ENCODE measurements around the gene CEP20.

CEP20 gene

GRCh38 chr16:15827709-15828343 lies 60.6 kb downstream of the CEP20 start:
- no peak for DNase-seq

DNA sequence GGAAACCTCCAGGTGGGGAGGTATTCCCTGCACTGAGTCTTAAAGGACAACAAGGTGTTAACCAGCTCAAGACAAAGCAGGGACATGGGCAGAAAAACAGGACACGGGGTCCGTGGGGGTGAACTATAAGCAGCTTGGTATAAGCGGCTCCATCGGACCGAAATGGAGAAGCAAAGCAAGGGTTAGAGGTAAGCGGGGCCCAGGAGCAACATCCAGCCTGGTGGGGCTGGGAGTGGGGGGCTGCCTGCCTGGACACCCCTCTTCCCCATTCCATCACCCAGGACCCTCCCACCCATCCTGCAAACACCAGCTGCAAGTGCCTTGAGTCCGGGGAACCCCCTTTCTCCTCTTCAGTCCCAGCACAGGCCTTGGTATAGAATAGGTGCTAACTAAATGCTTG lies 61.1 kb downstream of the CEP20 start:
- no peak for DNase-seq

- no peak for DNase-seq
These were observed 62.6 kb downstream of the CEP20 start for GRCh38 chr16:15825750-15826305.

DNA sequence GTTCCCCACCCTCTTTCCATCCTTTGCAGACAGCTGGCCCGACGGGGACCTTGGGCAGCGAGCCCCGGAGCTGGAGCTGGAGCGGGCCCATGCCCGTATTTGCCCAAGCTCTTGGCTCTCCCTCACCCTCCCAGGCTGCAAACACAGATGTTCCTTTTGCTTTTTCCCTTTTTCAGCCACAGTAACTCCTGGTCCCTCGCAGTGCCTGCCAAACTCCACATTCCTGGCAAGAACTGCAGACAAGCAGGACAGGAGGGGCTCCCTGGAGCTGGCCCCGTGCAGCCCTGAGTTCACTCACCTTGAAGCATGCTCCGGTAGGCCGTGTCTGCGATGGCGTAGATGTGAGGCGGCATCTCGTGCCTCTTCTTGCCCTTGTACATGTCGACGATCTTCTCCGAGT lies 65.4 kb downstream of the CEP20 start:
- DNase-seq, result no peak

- no peak for DNase-seq
These were observed 67.6 kb downstream of the CEP20 start for GRCh38 chr16:15820837-15821236.

DNA sequence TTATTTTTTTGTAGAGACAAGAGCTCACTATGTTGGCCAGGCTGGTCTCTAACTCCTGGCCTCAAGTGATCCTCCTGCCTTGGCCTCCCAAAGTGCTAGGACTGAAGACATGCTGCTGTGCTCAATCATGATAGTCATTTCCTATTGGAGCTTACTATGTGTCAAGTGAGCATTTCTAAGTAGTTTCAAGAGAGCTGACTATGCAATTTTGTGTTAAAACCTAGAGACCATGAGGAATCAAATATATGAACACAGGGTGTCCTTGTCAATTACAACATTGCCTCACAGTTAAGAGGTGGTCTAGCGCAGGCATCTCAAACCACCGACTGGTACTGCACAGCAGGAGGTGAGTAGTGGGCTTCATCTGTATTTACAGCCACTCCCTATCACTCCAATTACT lies 69.4 kb downstream of the CEP20 start:
- DNase-seq, result no peak

DNA sequence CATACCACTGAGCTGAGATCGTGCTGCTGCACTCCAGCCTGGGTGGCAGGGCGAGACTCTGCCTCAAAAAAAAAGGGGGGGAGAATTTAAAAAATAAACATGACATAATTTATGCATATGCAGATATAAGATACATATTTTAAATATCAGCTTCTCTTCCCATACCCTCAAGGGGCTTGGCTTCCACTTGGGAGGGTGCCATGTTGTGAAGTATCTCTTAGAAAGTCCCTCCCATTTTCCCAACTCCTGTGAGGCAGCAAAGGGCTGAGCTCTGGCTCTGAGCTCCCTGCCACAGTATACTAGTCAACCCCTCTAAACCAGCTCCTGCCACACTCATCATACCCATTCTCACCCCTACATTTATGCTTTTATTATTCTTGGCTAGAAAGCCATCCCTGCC lies 71.0 kb downstream of the CEP20 start:
- DNase-seq, result no peak

DNA sequence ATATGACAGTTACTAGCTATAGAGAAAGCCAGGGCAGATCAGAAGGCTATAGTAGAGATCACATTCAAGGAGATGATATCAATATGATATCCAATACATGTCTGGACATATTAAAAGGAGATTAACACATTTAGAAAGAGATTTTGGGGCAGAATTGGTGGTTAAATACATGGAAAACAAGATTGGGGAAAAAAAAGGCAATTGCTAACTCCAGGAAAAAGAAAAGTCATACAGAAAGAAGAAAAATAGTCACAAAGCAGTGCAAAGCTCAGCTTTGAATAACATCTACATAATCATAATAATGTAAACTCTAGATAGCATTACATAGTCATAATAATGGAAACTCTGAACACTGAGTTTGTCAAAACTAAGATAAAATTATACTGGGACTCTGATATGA lies 72.2 kb downstream of the CEP20 start:
- no peak for DNase-seq

Measured in NCI-H524 (cell line).